OCI-LY7 (cell line): ENCODE results near the gene PAK1.

Source experiments
- EZH2phosphoT487 ChIP-seq: fragments of 200-600 bp; sonication (generic); IDR thresholded peaks from 2 replicates; pipeline ENCODE4 v1.6.1; 2018; ENCODE audit warnings: low read depth, borderline replicate concordance, mild to moderate bottlenecking, mixed run types, antibody characterized with exemption, low read length, moderate library complexity, mixed read lengths
- TF ChIP-seq, protein P1 (sequence below): fragments of 200-600 bp; sonication (generic); conservative IDR thresholded peaks from 2 replicates; pipeline ENCODE4 v1.5.1; 2014; ENCODE audit warnings: mild to moderate bottlenecking, antibody characterized with exemption, low read length, moderate library complexity, mixed read lengths

- TF ChIP-seq, protein P1, sequence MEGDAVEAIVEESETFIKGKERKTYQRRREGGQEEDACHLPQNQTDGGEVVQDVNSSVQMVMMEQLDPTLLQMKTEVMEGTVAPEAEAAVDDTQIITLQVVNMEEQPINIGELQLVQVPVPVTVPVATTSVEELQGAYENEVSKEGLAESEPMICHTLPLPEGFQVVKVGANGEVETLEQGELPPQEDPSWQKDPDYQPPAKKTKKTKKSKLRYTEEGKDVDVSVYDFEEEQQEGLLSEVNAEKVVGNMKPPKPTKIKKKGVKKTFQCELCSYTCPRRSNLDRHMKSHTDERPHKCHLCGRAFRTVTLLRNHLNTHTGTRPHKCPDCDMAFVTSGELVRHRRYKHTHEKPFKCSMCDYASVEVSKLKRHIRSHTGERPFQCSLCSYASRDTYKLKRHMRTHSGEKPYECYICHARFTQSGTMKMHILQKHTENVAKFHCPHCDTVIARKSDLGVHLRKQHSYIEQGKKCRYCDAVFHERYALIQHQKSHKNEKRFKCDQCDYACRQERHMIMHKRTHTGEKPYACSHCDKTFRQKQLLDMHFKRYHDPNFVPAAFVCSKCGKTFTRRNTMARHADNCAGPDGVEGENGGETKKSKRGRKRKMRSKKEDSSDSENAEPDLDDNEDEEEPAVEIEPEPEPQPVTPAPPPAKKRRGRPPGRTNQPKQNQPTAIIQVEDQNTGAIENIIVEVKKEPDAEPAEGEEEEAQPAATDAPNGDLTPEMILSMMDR = no peak
- no peak for TF ChIP-seq EZH2phosphoT487
These were observed 195.0 kb downstream of the PAK1 start for GRCh38 chr11:77278595-77279506.
